CD4-positive, alpha-beta T cell treated with Interleukin-6 for 4 hours (primary cell): ENCODE results near the gene AOX1.
"Not testable (repeated sequence)": the region's sequence is repeated elsewhere in the genome, so short reads cannot be mapped to it uniquely, and the experiment has no call there.

Experiments used
- DNase-seq: peaks from one replicate; pipeline ENCODE4 v3.0.0-alpha.2; 2020; ENCODE audit warnings: mixed read lengths

Gene AOX1

GRCh38 chr2:200603972-200604371 lies 18.2 kb downstream of the AOX1 start:
- DNase-seq: no peak

- DNase-seq: no peak
Observed at GRCh38 chr2:200604571-200605255, 18.9 kb downstream of the AOX1 start.

- DNase-seq: no peak
Observed at GRCh38 chr2:200608341-200609027, 22.7 kb downstream of the AOX1 start.

GRCh38 chr2:200609028-200609614 lies 23.3 kb downstream of the AOX1 start:
- no peak for DNase-seq

GRCh38 chr2:200610217-200610616 lies 24.4 kb downstream of the AOX1 start:
- DNase-seq: not testable (repeated sequence)

- DNase-seq: no peak
Observed at GRCh38 chr2:200613692-200614091, 27.9 kb downstream of the AOX1 start.

GRCh38 chr2:200614249-200614648 lies 28.4 kb downstream of the AOX1 start:
- no peak for DNase-seq

- no peak for DNase-seq
Observed at GRCh38 chr2:200615247-200615646, 29.4 kb downstream of the AOX1 start.

GRCh38 chr2:200616193-200616592 lies 30.4 kb downstream of the AOX1 start:
- DNase-seq: no peak

GRCh38 chr2:200616656-200617055 lies 30.8 kb downstream of the AOX1 start:
- no peak for DNase-seq

GRCh38 chr2:200617156-200618053 lies 31.6 kb downstream of the AOX1 start:
- no peak for DNase-seq

GRCh38 chr2:200618054-200618419 lies 32.2 kb downstream of the AOX1 start:
- DNase-seq: no peak

GRCh38 chr2:200618590-200619021 lies 32.8 kb downstream of the AOX1 start:
- peak; percentile 5 for DNase-seq

- no peak for DNase-seq
Observed at GRCh38 chr2:200619279-200619678, 33.5 kb downstream of the AOX1 start.

GRCh38 chr2:200620606-200621390 lies 35.0 kb downstream of the AOX1 start:
- no peak for DNase-seq

GRCh38 chr2:200622106-200622505 lies 36.3 kb downstream of the AOX1 start:
- DNase-seq: no peak

GRCh38 chr2:200624026-200624425 lies 38.2 kb downstream of the AOX1 start:
- no peak for DNase-seq

- no peak for DNase-seq
Observed at GRCh38 chr2:200624658-200625057, 38.8 kb downstream of the AOX1 start.

- DNase-seq: no peak
Observed at GRCh38 chr2:200625282-200625681, 39.5 kb downstream of the AOX1 start.

- no peak for DNase-seq
Observed at GRCh38 chr2:200625958-200626363, 40.1 kb downstream of the AOX1 start.

- no peak for DNase-seq
Observed at GRCh38 chr2:200627110-200627770, 41.4 kb downstream of the AOX1 start.

GRCh38 chr2:200628461-200628860 lies 42.6 kb downstream of the AOX1 start:
- DNase-seq: not testable (repeated sequence)
